RWPE1 (cell line): ENCODE data around the gene IGSF8.

Experiments used
- CTCF ChIA-PET: fragments of 350-600 bp; sonication (Branson Sonifier 250); formaldehyde crosslinking; extraction: SDS; loops from one replicate; lab custom pipeline; 2021; lab: Yijun Ruan, JAX
- POLR2A ChIA-PET: fragments of 400-600 bp; formaldehyde crosslinking; extraction: SDS; loops from one replicate; lab custom pipeline; 2020; ENCODE audit warnings: antibody characterized with exemption; ENCODE audit not compliant: low non-redundant PET; lab: Yijun Ruan, JAX
- DNase-seq: peaks from one replicate; pipeline ENCODE4 v3.0.0; 2012; ENCODE audit warnings: low spot score
- H3K27ac ChIP-seq: fragments of 450-650 bp; 2 replicates; pipeline ENCODE4 v1.5.1; 2017
- CTCF ChIP-seq: fragments of 450-650 bp; conservative IDR thresholded peaks from 2 replicates; pipeline ENCODE4 v1.5.1; 2017; ENCODE audit warnings: low read depth, mild to moderate bottlenecking

Gene IGSF8

GRCh38 chr1:160096274-160097116 lies 1.9 kb downstream of the IGSF8 start:
- POLR2A ChIA-PET, result interaction anchor here (0.6 kb wide), 1 partner anchor 166 kb away, joined by 3 read pairs; the partner anchor contains the start of gene DCAF8
- TF ChIP-seq CTCF, result no peak
- peak overlapping the region; percentile 79 for H3K27ac ChIP-seq
- DNase-seq, result peak; percentile 70
- CTCF ChIA-PET, result interaction anchor here (0.5 to 1.2 kb wide), 6 partner anchors 12 to 97 kb away, joined by 3 to 5 read pairs (median 3); no protein-coding TSS in a partner anchor

- no peak for DNase-seq
- POLR2A ChIA-PET, result no interaction called here
- no peak overlapping the region for H3K27ac ChIP-seq
- CTCF ChIA-PET, result interaction anchor here (0.6 to 1.2 kb wide), 4 partner anchors 11 to 98 kb away, joined by 3 to 6 read pairs (median 4); no protein-coding TSS in a partner anchor
- no peak for TF ChIP-seq CTCF
Observed at GRCh38 chr1:160095382-160096105, 2.9 kb downstream of the IGSF8 start.

- CTCF ChIA-PET, result interaction anchor here (0.6 to 1.1 kb wide), 2 partner anchors 10 to 26 kb away, joined by 3 to 6 read pairs; no protein-coding TSS in a partner anchor
- no peak overlapping the region for H3K27ac ChIP-seq
- TF ChIP-seq CTCF, result no peak
- POLR2A ChIA-PET, result no interaction called here
- no peak for DNase-seq
Observed at GRCh38 chr1:160094806-160095205, 3.6 kb downstream of the IGSF8 start.

GRCh38 chr1:160094291-160094625 lies 4.2 kb downstream of the IGSF8 start:
- POLR2A ChIA-PET, result no interaction called here

GRCh38 chr1:160093624-160094290 lies 4.7 kb downstream of the IGSF8 start:
- TF ChIP-seq CTCF, result no peak
- ChIA-PET CTCF (no interaction called here), POLR2A (no interaction called here)
- no peak overlapping the region for H3K27ac ChIP-seq
- DNase-seq, result no peak

More at GRCh38 chr1:160094291-160094625, 4.2 kb downstream of the IGSF8 start:
- DNase-seq, result no peak
- no peak overlapping the region for H3K27ac ChIP-seq
- no peak for TF ChIP-seq CTCF
- CTCF ChIA-PET, result no interaction called here

GRCh38 chr1:160093069-160093395 lies 5.4 kb downstream of the IGSF8 start:
- ChIA-PET CTCF (interaction anchor here (0.6 to 0.9 kb wide), 2 partner anchors 117 to 198 kb away, joined by 3 read pairs; no protein-coding TSS in a partner anchor), POLR2A (no interaction called here)
- no peak overlapping the region for H3K27ac ChIP-seq
- no peak for TF ChIP-seq CTCF
- DNase-seq, result no peak
